HG02884 (cell line): ENCODE data around the gene SPINK4.
A peak's percentile ranks its signal among the peaks of the same experiment; 100 is the strongest.

Source experiments
- ATAC-seq: cut with Tn5 transposase; IDR thresholded peaks from one replicate; pipeline ENCODE4 v1.9.1; 2021; ENCODE audit warnings: mild to moderate bottlenecking, moderate library complexity; ENCODE audit not compliant: unreplicated experiment

Gene SPINK4

DNA sequence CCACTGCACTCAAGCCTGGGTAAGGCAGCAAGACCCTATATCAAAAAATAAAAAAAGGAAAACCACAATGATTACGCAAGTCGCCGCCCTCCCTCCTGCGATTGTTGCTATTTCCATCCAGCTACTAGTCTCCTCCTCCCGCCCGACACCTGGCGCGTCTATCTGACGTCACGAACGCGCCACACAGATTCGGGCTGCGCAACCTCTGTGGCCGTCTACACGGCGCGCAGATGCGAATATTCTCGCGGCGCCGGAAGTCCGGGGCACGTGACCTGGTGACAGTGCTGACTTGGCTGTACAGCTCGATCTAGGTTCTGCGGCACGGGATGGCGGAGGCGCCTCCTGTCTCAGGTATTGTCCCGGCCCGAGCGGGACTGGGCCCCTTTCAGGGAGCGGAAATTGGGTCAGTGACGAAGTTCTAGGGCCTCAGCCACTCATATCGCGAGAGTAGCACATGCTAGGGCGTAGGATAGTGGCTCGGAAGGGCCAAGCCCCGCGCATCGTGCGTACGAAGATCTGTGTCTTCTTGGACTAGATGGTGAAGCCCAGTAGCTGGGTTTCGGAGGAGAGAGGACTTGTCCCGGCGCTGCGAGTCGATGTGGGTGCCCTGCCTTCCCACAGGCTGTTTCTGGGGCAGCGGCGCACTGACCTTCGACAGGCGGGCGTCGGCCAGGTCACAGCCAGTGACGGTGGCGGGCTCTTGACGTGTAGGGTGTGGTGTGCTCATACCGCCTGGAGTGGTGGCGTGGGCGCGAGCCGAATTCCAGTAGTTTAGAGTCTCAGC, 50.5 kb downstream of the SPINK4 start, which contains the start of gene NFX1:
TSS of gene NFX1 (plus strand) at position 270 of the 784 bp plus-strand sequence. CDS start at position 327, 57 bp downstream.
- peak; percentile 83 for ATAC-seq

DNA sequence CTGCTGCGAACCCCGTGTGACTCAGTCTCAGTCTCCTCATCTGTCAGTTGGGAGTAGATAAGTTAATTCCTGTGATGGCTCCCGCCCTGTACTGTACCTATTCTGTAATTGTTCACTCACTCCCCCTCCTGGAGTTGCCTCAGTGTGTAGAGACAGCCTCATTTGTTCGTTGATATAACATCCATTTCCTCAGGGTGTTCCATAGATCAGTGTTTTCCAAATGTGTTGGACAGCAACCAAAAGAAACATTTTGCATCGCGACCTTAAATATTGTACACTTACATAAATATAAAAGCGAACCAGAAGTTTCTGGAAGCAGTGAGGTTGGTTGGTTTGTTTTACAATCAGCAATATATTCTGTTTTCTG, 51.0 kb downstream of the SPINK4 start:
- no peak for ATAC-seq

DNA sequence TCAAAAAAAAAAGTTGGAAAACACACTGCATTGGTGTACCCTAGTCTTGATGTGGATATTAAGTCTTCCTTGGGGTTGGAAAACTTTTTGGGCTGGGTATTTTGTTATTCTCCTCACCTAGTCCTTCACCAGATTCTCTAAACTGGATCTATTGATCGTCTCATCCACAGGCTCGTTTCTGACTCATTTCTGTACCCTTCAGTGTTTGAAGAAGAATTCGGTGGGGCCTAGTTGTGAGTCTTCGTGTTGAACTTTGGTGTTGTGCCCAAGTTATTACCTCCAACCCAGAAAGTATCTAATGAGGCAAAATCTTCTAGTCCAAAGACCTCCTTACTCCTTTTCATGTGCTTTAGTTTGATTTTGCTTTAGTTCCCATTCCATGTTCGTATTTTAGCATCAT, 51.9 kb downstream of the SPINK4 start:
- no peak for ATAC-seq

DNA sequence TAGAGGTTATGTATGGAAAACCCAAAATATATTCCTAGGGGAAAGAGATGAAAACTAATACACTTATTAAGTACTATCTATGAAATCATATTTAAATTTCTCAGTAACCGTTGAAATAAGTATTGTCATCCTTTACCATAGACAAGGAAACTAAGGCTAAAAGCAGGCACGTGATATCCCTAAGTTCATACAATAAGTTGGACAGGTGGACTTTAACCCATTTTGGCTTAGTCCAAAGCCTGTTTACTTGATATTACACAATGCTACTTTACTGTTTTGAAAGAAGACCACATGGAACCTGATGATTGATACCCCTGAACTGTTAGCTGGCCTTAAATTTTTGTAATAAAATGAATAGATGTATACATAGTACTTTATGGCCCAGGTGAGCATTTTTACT, 53.8 kb downstream of the SPINK4 start:
- no peak for ATAC-seq

DNA sequence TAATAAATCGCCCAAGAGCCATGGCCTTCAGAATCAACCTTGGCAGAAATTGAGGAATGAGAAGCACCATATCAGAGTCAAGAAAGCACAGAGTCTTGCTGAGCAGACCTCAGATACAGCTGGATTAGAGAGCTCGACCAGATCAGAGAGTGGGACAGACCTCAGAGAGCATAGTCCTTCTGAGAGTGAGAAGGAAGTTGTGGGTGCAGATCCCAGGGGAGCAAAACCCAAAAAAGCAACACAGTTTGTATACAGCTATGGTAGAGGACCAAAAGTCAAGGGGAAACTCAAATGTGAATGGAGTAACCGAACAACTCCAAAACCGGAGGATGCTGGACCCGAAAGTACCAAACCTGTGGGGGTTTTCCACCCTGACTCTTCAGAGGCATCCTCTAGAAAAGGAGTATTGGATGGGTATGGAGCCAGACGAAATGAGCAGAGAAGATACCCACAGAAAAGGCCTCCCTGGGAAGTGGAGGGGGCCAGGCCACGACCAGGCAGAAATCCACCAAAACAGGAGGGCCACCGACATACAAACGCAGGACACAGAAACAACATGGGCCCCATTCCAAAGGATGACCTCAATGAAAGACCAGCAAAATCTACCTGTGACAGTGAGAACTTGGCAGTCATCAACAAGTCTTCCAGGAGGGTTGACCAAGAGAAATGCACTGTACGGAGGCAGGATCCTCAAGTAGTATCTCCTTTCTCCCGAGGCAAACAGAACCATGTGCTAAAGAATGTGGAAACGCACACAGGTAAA, 54.9 kb downstream of the SPINK4 start:
- no peak for ATAC-seq

DNA sequence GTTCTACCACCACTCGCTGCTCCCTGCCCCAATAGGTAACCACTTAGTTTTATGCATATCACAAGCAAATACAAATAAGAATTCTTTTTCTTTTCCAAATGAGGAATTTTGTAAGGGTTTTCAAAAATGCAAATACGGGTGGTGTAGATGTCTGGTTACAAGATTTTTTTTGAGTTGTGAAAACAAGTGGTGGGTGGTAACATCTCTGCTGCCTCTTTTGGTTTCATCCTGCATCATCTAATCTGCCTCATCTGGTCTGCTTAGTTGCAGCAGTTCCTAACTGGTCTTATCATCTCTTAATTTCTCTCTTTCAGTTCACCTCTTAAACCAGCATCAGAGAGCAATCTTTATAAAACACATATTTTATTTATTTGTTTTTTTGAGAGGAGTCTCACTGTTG, 55.6 kb downstream of the SPINK4 start:
- ATAC-seq, result no peak

DNA sequence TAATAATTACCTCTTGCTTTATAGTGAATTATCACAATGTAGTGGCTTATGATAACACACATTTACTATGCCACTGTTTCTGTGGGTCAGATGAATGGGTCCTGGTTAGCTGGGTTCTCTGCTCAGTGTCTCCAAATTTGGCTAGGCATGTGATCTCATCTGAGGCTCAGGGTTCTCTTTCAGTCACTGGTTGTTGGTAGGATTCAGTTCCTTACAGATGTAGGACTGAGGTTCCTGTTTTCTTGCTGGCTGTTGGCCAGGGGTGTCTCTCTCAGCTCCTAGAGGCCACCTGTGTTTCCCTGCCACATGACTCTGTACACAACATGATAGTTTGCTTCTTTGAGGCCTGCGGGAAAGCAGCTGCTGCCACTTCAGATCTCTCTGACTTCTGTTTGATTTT, 57.5 kb downstream of the SPINK4 start:
- peak; percentile 92 for ATAC-seq
